HEK293T (cell line): ENCODE data around the gene VAV1.

Experiments used
- FOXK2 ChIP-seq: fragments of 450-650 bp; IDR thresholded peaks from 2 replicates; pipeline ENCODE4 v1.6.1; 2016; ENCODE audit warnings: mild to moderate bottlenecking
- FOXM1 ChIP-seq: fragments of 450-650 bp; IDR thresholded peaks from 2 replicates; pipeline ENCODE4 v1.6.1; 2017; ENCODE audit warnings: mild to moderate bottlenecking, borderline replicate concordance
- L3MBTL2 ChIP-seq: fragments of 450-650 bp; conservative IDR thresholded peaks from 2 replicates; pipeline ENCODE4 v1.6.1; 2016; ENCODE audit warnings: mild to moderate bottlenecking
- SP1 ChIP-seq: fragments of 450-650 bp; IDR thresholded peaks from 2 replicates; pipeline ENCODE4 v1.6.1; 2017
- SUZ12 ChIP-seq: fragments of 450-650 bp; IDR thresholded peaks from 2 replicates; pipeline ENCODE4 v1.6.1; 2016; ENCODE audit warnings: mild to moderate bottlenecking
- TF ChIP-seq, protein P1 (sequence below): fragments of 450-650 bp; IDR thresholded peaks from 2 replicates; pipeline ENCODE4 v1.6.1; 2016

DNA sequence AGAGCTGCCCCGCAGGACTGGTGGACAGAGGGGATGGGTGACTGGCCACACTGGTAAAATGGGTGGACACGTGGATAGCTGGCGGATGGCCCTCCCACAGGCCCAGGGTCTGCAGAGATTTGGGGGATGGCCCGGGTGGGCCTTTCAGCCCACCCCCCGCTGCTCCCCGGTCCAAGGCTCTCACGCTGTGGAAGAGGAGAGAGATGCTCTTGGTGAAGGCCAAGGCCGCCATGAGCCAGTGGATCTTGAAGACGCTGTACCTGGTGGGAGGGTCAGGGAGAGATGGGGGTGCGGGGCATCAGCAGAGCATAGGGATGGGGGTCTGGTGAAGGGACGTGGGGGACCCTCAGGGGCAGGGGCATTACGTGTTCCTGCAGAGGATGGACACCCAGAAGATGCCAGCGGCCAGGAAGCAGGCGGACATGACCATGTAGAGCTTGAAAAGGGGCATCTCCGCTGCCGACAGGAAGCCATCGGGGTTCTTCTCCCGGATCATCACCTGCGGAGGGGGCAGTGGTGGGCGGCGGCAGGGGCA is 39.6 kb upstream of the VAV1 start:
- TF ChIP-seq SUZ12: no peak
- TF ChIP-seq, protein P1, sequence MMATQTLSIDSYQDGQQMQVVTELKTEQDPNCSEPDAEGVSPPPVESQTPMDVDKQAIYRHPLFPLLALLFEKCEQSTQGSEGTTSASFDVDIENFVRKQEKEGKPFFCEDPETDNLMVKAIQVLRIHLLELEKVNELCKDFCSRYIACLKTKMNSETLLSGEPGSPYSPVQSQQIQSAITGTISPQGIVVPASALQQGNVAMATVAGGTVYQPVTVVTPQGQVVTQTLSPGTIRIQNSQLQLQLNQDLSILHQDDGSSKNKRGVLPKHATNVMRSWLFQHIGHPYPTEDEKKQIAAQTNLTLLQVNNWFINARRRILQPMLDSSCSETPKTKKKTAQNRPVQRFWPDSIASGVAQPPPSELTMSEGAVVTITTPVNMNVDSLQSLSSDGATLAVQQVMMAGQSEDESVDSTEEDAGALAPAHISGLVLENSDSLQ: no peak
- no peak for TF ChIP-seq SP1
- no peak for TF ChIP-seq FOXK2
- no peak for TF ChIP-seq FOXM1
- no peak for TF ChIP-seq L3MBTL2
